K562 (cell line): Measurements from ENCODE around the gene ZC3H15. TPM values are rescaled to one million over a fixed set of nuclear protein-coding genes. Genes with fewer than 3 reads are reported as not detected.

Experiments
- CBX3 ChIP-seq, 2 experiments: IDR thresholded peaks; 1 replicate in 1 of 2; 2 replicates in 1 of 2; pipeline ENCODE4 v1.6.1; 2012; ENCODE audit warnings: inconsistent platforms in 2 of 2, low read length in 2 of 2, borderline replicate concordance in 1 of 2, control low read depth in 1 of 2
- NFIC ChIP-seq: fragments of 450-650 bp; IDR thresholded peaks from 2 replicates; pipeline ENCODE4 v1.6.1; 2017; ENCODE audit warnings: mild to moderate bottlenecking, inconsistent platforms
- POU5F1 ChIP-seq: fragments of 150-350 bp; IDR thresholded peaks from 2 replicates; pipeline ENCODE4 v1.6.1; 2014; ENCODE audit warnings: borderline replicate concordance, low read length, low read depth, mild to moderate bottlenecking; ENCODE audit not compliant: partially characterized antibody
- SAP30 ChIP-seq: fragments of 200-600 bp; sonication (generic); IDR thresholded peaks from 2 replicates; pipeline ENCODE4 v1.6.1; 2012; ENCODE audit warnings: borderline replicate concordance, low read depth, mild to moderate bottlenecking, moderate library complexity, low read length, control low read depth, inconsistent platforms; ENCODE audit not compliant: insufficient read depth, poor library complexity, severe bottlenecking
- STAT6 ChIP-seq: sonication (generic); formaldehyde crosslinking; IDR thresholded peaks from 2 replicates; pipeline ENCODE4 v1.8.1; 2023; ENCODE audit warnings: mild to moderate bottlenecking, missing genetic modification reagents
- TAF15 ChIP-seq: fragments of 200-400 bp; formaldehyde crosslinking; IDR thresholded peaks from 2 replicates; pipeline ENCODE4 v1.6.1; 2017; ENCODE audit warnings: mild to moderate bottlenecking, low read depth, low read length, moderate library complexity
- ZNF263 ChIP-seq: sonication (generic); formaldehyde crosslinking; IDR thresholded peaks from 2 replicates; pipeline ENCODE4 v1.8.0; 2022; ENCODE audit warnings: mild to moderate bottlenecking, missing genetic modification reagents, borderline replicate concordance
- ZNF57 ChIP-seq: fragments of 450-650 bp; formaldehyde crosslinking; IDR thresholded peaks from 2 replicates; pipeline ENCODE4 v1.4.0; 2020; ENCODE audit warnings: mild to moderate bottlenecking, moderate library complexity
- ZNF584 ChIP-seq: fragments of 200-800 bp; sonication (Bioruptor generic); IDR thresholded peaks from 2 replicates; pipeline ENCODE4 v1.6.1; 2016; ENCODE audit warnings: low read depth, mild to moderate bottlenecking, missing genetic modification characterization, missing compliant biosample characterization
- polyA plus RNA-seq, 8 experiments: library from polyadenylated mRNA; depleted of rRNA in 4 of 8; stranded (reverse) in 5 of 8; unstranded in 3 of 8; fragments of >200 nt; fragmentation: Nextera tagmentation in 2 of 8; fragmentation: Illumina TruSeq in 1 of 8; extraction: Ambion mirVana in 2 of 8; extraction: Trizol in 1 of 8; gene quantifications; 2 replicates each; pipeline versions ENCODE4 v1.2.1 to v1.2.3, GENCODE V29; 2011 to 2014; ENCODE audit warnings: inconsistent platforms in 1 of 8, missing spikeins in 1 of 8
- total RNA-seq, 7 experiments: library from RNA; depleted of rRNA in 6 of 7; stranded (reverse); fragments of >200 nt in 6 of 7; fragmentation: Illumina TruSeq in 2 of 7; extraction: Trizol in 2 of 7; gene quantifications; 2 replicates each; pipeline versions ENCODE4 v1.2.1 to v1.2.3, GENCODE V29; 2011 to 2021; ENCODE audit warnings: low replicate concordance in 1 of 7
- TF ChIP-seq, protein P1 (sequence below): fragments of 450-650 bp; formaldehyde crosslinking; IDR thresholded peaks from 2 replicates; pipeline ENCODE4 v1.4.0; 2020; ENCODE audit warnings: mild to moderate bottlenecking
- TF ChIP-seq, protein P2 (sequence below): IDR thresholded peaks from 2 replicates; pipeline ENCODE4 v1.6.1; 2016; ENCODE audit warnings: missing genetic modification characterization, missing compliant biosample characterization
- TF ChIP-seq, protein P3 (sequence below): fragments of 450-650 bp; IDR thresholded peaks from 2 replicates; pipeline ENCODE4 v1.6.1; 2018; ENCODE audit not compliant: partially characterized antibody
- TF ChIP-seq, protein P4 (sequence below), 3 experiments: IDR thresholded peaks in 2 of 3; conservative IDR thresholded peaks in 1 of 3; 2 replicates each; pipeline ENCODE4 v1.5.1; 2011 to 2012; ENCODE audit warnings: low read length in 3 of 3, mild to moderate bottlenecking in 3 of 3, control low read depth in 2 of 3, improper control_type of control experiment in 1 of 3, inconsistent platforms in 1 of 3, low read depth in 1 of 3, mixed read lengths in 1 of 3, moderate library complexity in 1 of 3; ENCODE audit not compliant: insufficient read depth in 2 of 3

Gene ZC3H15
- total and polyA plus RNA-seq, 9 of the 15 experiments (the other 6 are each of a cell fraction or from before 2014, with no cell fraction given) = 132 to 286 (median 189) TPM

- TF ChIP-seq, protein P1, sequence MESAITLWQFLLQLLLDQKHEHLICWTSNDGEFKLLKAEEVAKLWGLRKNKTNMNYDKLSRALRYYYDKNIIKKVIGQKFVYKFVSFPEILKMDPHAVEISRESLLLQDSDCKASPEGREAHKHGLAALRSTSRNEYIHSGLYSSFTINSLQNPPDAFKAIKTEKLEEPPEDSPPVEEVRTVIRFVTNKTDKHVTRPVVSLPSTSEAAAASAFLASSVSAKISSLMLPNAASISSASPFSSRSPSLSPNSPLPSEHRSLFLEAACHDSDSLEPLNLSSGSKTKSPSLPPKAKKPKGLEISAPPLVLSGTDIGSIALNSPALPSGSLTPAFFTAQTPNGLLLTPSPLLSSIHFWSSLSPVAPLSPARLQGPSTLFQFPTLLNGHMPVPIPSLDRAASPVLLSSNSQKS (CRISPR knock-in tag) = no peak
- no peak for TF ChIP-seq TAF15
- TF ChIP-seq STAT6 (CRISPR knock-in tag) = no peak
- TF ChIP-seq, protein P2, sequence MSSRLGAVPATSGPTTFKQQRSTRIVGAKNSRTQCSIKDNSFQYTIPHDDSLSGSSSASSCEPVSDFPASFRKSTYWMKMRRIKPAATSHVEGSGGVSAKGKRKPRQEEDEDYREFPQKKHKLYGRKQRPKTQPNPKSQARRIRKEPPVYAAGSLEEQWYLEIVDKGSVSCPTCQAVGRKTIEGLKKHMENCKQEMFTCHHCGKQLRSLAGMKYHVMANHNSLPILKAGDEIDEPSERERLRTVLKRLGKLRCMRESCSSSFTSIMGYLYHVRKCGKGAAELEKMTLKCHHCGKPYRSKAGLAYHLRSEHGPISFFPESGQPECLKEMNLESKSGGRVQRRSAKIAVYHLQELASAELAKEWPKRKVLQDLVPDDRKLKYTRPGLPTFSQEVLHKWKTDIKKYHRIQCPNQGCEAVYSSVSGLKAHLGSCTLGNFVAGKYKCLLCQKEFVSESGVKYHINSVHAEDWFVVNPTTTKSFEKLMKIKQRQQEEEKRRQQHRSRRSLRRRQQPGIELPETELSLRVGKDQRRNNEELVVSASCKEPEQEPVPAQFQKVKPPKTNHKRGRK (tag) = no peak
- TF ChIP-seq ZNF57 (CRISPR knock-in tag) = no peak
- peak; percentile 7 for TF ChIP-seq SAP30
- TF ChIP-seq, protein P3, sequence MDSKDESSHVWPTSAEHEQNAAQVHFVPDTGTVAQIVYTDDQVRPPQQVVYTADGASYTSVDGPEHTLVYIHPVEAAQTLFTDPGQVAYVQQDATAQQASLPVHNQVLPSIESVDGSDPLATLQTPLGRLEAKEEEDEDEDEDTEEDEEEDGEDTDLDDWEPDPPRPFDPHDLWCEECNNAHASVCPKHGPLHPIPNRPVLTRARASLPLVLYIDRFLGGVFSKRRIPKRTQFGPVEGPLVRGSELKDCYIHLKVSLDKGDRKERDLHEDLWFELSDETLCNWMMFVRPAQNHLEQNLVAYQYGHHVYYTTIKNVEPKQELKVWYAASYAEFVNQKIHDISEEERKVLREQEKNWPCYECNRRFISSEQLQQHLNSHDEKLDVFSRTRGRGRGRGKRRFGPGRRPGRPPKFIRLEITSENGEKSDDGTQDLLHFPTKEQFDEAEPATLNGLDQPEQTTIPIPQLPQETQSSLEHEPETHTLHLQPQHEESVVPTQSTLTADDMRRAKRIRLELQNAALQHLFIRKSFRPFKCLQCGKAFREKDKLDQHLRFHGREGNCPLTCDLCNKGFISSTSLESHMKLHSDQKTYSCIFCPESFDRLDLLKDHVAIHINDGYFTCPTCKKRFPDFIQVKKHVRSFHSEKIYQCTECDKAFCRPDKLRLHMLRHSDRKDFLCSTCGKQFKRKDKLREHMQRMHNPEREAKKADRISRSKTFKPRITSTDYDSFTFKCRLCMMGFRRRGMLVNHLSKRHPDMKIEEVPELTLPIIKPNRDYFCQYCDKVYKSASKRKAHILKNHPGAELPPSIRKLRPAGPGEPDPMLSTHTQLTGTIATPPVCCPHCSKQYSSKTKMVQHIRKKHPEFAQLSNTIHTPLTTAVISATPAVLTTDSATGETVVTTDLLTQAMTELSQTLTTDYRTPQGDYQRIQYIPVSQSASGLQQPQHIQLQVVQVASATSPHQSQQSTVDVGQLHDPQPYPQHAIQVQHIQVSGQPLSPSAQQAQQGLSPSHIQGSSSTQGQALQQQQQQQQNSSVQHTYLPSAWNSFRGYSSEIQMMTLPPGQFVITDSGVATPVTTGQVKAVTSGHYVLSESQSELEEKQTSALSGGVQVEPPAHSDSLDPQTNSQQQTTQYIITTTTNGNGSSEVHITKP = no peak
- TF ChIP-seq, protein P4, sequence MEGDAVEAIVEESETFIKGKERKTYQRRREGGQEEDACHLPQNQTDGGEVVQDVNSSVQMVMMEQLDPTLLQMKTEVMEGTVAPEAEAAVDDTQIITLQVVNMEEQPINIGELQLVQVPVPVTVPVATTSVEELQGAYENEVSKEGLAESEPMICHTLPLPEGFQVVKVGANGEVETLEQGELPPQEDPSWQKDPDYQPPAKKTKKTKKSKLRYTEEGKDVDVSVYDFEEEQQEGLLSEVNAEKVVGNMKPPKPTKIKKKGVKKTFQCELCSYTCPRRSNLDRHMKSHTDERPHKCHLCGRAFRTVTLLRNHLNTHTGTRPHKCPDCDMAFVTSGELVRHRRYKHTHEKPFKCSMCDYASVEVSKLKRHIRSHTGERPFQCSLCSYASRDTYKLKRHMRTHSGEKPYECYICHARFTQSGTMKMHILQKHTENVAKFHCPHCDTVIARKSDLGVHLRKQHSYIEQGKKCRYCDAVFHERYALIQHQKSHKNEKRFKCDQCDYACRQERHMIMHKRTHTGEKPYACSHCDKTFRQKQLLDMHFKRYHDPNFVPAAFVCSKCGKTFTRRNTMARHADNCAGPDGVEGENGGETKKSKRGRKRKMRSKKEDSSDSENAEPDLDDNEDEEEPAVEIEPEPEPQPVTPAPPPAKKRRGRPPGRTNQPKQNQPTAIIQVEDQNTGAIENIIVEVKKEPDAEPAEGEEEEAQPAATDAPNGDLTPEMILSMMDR (IDR thresholded peaks at IDR 0.05 in 2 of 3, conservative IDR thresholded peaks at IDR 0.05 in 1 of 3; ENCODE audit: insufficient read depth in 2 of 3, low read depth in 1 of 3, low read length in 3 of 3) = no peak
- no peak for TF ChIP-seq POU5F1
- TF ChIP-seq CBX3 (IDR thresholded peaks at IDR 0.05; ENCODE audit: borderline replicate concordance in 1 of 2, low read length in 2 of 2) = no peak
- no peak for TF ChIP-seq ZNF584 (CRISPR knock-in tag)
- peak; percentile 99 for TF ChIP-seq NFIC
- TF ChIP-seq ZNF263 = no peak
Observed at GRCh38 chr2:186486651-186487647, 889 bp downstream of the ZC3H15 start (continued).
